PC-3 (cell line): ENCODE data around the gene UCK1.

ENCODE experiments used
- CTCF ChIP-seq: fragments of 300-600 bp; sonication (generic); conservative IDR thresholded peaks from 2 replicates; pipeline ENCODE4 v1.5.1; 2017; ENCODE audit warnings: antibody characterized with exemption, low read depth, mild to moderate bottlenecking, low read length
- EZH2 ChIP-seq: fragments of 300-600 bp; sonication (generic); IDR thresholded peaks from one replicate; pipeline ENCODE4 v1.6.1; 2017; ENCODE audit warnings: antibody characterized with exemption, mild to moderate bottlenecking, low read length; ENCODE audit not compliant: unreplicated experiment
- EZH2phosphoT487 ChIP-seq: fragments of 300-600 bp; sonication (generic); IDR thresholded peaks from 2 replicates; pipeline ENCODE4 v1.6.1; 2018; ENCODE audit warnings: mild to moderate bottlenecking, antibody characterized with exemption, low read length, borderline replicate concordance

GRCh38 chr9:131557855-131558548 lies 26.9 kb upstream of the UCK1 start:
- TF ChIP-seq CTCF (no peak), EZH2 (no peak), EZH2phosphoT487 (no peak)
